NCI-H345 treated with DMSO at 0.1 percent for 48 hours (cell line): ENCODE measurements around the gene TIA1.
"Not testable (repeated sequence)": the region's sequence is repeated elsewhere in the genome, so short reads cannot be mapped to it uniquely, and the experiment has no call there.

Source experiments
- DNase-seq: peaks from one replicate; lab custom pipeline; 2025; ENCODE audit not compliant: unreplicated experiment; lab: John Stamatoyannopoulos, UW

The TIA1 gene

GRCh38 chr2:70223305-70223704 is 25.1 kb downstream of the TIA1 start:
- DNase-seq, result not testable (repeated sequence)

- no peak for DNase-seq
These were observed 33.4 kb downstream of the TIA1 start for GRCh38 chr2:70214953-70215549.

- no peak for DNase-seq
These were observed 34.1 kb downstream of the TIA1 start for GRCh38 chr2:70214365-70214764.

- DNase-seq, result no peak
These were observed 36.0 kb downstream of the TIA1 start for GRCh38 chr2:70212298-70212932.

GRCh38 chr2:70211595-70211994 is 36.8 kb downstream of the TIA1 start:
- DNase-seq, result no peak

GRCh38 chr2:70204452-70204851 is 44.0 kb downstream of the TIA1 start:
- no peak for DNase-seq

GRCh38 chr2:70203086-70203485 is 45.3 kb downstream of the TIA1 start:
- DNase-seq, result no peak

- DNase-seq, result no peak
These were observed 46.1 kb downstream of the TIA1 start for GRCh38 chr2:70202236-70202806.

- DNase-seq, result no peak
These were observed 46.6 kb downstream of the TIA1 start for GRCh38 chr2:70201831-70202230.

- no peak for DNase-seq
These were observed 47.1 kb downstream of the TIA1 start for GRCh38 chr2:70201225-70201768.

- no peak for DNase-seq
These were observed 49.0 kb downstream of the TIA1 start for GRCh38 chr2:70199320-70199864.

GRCh38 chr2:70192516-70192915 is 55.9 kb downstream of the TIA1 start:
- DNase-seq, result no peak

GRCh38 chr2:70191244-70191735 is 57.1 kb downstream of the TIA1 start:
- no peak for DNase-seq

- DNase-seq, result peak; percentile 90
These were observed 57.8 kb downstream of the TIA1 start, which contains the start of gene C2orf42 for GRCh38 chr2:70190418-70191243. Gene C2orf42, minus strand, starts transcription at chr2:70191019. Its CDS starts 9,034 bp downstream, at chr2:70181985.

- no peak for DNase-seq
These were observed 60.0 kb downstream of the TIA1 start for GRCh38 chr2:70188460-70188859.

GRCh38 chr2:70187170-70187569 is 61.3 kb downstream of the TIA1 start:
- DNase-seq, result not testable (repeated sequence)

- no peak for DNase-seq
These were observed 65.7 kb downstream of the TIA1 start for GRCh38 chr2:70182689-70183088.

- DNase-seq, result no peak
These were observed 67.0 kb downstream of the TIA1 start for GRCh38 chr2:70181363-70181956.

GRCh38 chr2:70173520-70173919 is 74.9 kb downstream of the TIA1 start:
- DNase-seq, result no peak

- DNase-seq, result not testable (repeated sequence)
These were observed 78.7 kb downstream of the TIA1 start for GRCh38 chr2:70169654-70170245.
